ENCODE measurements around the gene C10orf71. TPM values are rescaled to one million over a fixed set of nuclear protein-coding genes. Genes with fewer than 3 reads are reported as not detected.

The C10orf71 gene
- total and polyA plus RNA-seq, 4 donors = under 0.01 to 0.27 (median 0.06) TPM; not detected in 1

GRCh38 chr10:49321021-49321420, 22.1 kb downstream of the C10orf71 start:
- whole genome bisulfite sequencing (ENCODE audit: insufficient coverage) = 50% methylated on average over 1 of the region's 3 CpGs
- peaks cover 3% of the 10 kb centered on the region for H3K4me1 ChIP-seq (ENCODE audit: control insufficient read depth, insufficient read depth, low read length)
- no peak for DNase-seq (ENCODE audit: low read depth in 4 of 6, low spot score in 6 of 6)
- no peaks in the 10 kb centered on the region for H3K9me3 ChIP-seq (ENCODE audit: control insufficient read depth, insufficient read depth, low read length)
- H3K27ac ChIP-seq (ENCODE audit: low read depth, low read length) = no peak overlapping the region
- H3K27me3 ChIP-seq (ENCODE audit: control insufficient read depth, insufficient read depth, low read length) = no peaks in the 10 kb centered on the region
- no peak overlapping the region for H3K4me3 ChIP-seq (ENCODE audit: low read depth, low read length)
- H3K36me3 ChIP-seq (ENCODE audit: control insufficient read depth, insufficient read depth, low read length) = peaks cover under 1% of the 10 kb centered on the region

DNA sequence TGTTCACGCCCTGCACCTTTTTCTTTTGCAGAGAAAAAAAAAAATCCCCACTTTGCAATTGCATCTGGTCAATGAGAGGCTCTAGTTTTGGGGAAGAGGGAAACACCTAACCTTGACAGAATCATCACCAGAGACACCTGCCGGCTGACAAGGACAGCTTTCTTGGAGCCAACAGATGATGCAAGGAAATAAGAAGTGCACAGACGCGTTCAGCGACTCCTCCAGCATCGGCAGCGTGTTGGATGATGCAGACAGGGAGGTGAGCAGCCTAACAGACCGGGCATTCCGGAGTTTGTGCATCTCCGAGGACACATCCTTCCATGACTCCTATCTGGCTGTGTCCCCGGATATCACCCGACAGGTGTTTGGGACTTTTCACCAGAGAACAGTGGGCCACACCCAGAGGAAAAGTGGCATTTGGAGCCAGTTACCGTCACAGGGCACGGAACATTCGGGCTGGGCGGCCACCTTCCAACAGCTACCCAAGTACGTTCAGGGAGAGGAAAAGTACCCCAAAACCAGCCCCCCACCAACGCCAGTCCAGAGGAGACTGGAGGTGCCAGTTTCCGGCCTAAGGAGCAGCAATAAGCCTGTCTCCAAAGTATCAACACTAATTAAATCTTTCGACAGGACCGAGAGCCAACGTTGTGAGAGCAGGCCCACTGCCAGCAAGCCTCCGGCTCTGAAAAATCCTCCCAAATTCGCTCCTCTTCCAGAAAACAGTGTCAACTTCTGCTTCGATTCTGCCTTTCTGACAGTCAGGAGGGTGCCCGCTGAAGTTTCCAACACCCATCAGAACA, 23.6 kb downstream of the C10orf71 start:
- H3K36me3 ChIP-seq (ENCODE audit: control insufficient read depth, insufficient read depth, low read length) = peaks cover 3% of the 10 kb centered on the region
- no peaks in the 10 kb centered on the region for H3K9me3 ChIP-seq (ENCODE audit: control insufficient read depth, insufficient read depth, low read length)
- H3K27me3 ChIP-seq (ENCODE audit: control insufficient read depth, insufficient read depth, low read length) = no peaks in the 10 kb centered on the region
- H3K4me1 ChIP-seq (ENCODE audit: control insufficient read depth, insufficient read depth, low read length) = peaks cover 3% of the 10 kb centered on the region
- H3K27ac ChIP-seq (ENCODE audit: low read depth, low read length) = no peak overlapping the region
- WGBS (ENCODE audit: insufficient coverage) = 88% methylated on average over 21 of the region's 26 CpGs
- H3K4me3 ChIP-seq (ENCODE audit: low read depth, low read length) = no peak overlapping the region
- peak in 1 of 6 donors; percentile 16 for DNase-seq (ENCODE audit: low read depth in 4 of 6, low spot score in 6 of 6)

DNA sequence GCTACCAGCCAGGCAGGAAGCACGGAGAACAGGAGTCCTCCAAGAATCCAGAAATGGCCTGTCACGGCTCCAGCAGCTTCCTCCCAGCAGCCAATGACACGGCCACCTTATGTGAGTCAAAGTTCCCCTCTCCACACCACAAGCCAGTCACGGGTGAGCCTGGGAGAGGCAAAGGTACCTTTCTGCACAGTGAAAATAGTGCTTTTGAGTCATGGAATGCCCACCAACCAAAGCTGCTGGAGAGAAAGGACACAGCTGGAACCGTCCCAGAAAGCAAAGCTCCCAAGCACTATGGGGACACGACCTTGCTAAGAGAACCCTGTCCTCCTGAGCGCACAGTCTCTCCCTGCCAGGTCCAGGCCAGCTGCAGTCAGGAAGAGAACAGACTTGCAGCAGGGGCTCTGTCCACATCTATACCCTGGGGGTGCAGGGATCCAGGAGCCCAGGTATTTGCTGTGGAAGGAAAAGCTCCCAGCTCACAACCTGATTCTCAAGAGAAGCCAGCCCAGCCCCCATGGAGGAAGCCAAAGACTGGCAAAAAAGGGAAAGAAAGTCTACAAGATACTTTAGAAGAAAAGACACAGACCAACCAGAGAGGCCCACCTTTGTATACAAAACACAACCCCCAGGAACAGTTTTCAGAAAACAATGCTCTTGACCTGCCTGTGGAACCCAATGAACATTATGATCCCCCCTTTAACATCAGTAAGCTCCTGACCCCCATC, 24.4 kb downstream of the C10orf71 start:
- no peak overlapping the region for H3K27ac ChIP-seq (ENCODE audit: low read depth, low read length)
- H3K27me3 ChIP-seq (ENCODE audit: control insufficient read depth, insufficient read depth, low read length) = no peaks in the 10 kb centered on the region
- H3K9me3 ChIP-seq (ENCODE audit: control insufficient read depth, insufficient read depth, low read length) = no peaks in the 10 kb centered on the region
- no peak overlapping the region for H3K4me3 ChIP-seq (ENCODE audit: low read depth, low read length)
- WGBS (ENCODE audit: insufficient coverage) = 60% methylated on average over 5 of the region's 7 CpGs
- peaks cover 3% of the 10 kb centered on the region for H3K4me1 ChIP-seq (ENCODE audit: control insufficient read depth, insufficient read depth, low read length)
- H3K36me3 ChIP-seq (ENCODE audit: control insufficient read depth, insufficient read depth, low read length) = peaks cover 3% of the 10 kb centered on the region
- no peak for DNase-seq (ENCODE audit: low read depth in 4 of 6, low spot score in 6 of 6)

DNA sequence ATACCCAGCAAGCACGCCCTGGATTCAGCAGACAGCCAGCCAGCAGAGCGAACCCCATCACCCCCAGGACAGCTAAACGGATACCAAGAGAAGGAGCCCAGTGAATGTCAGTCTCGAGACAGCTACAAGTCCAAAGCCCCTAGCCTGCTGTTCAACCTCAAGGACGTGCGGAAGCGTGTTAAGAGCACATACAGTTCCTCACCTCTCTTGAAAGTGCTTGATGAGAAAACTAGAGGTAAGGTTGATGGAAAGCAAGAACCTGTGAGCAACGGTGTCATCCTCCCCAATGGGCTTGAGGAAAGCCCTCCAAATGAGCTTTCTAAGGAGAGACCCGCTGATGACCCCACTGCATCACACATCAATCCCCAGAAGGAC, 24.9 kb downstream of the C10orf71 start:
- no peak overlapping the region for H3K4me3 ChIP-seq (ENCODE audit: low read depth, low read length)
- peaks cover 3% of the 10 kb centered on the region for H3K36me3 ChIP-seq (ENCODE audit: control insufficient read depth, insufficient read depth, low read length)
- H3K9me3 ChIP-seq (ENCODE audit: control insufficient read depth, insufficient read depth, low read length) = no peaks in the 10 kb centered on the region
- no peak overlapping the region for H3K27ac ChIP-seq (ENCODE audit: low read depth, low read length)
- no peak for DNase-seq (ENCODE audit: low read depth in 4 of 6, low spot score in 6 of 6)
- H3K27me3 ChIP-seq (ENCODE audit: control insufficient read depth, insufficient read depth, low read length) = no peaks in the 10 kb centered on the region
- H3K4me1 ChIP-seq (ENCODE audit: control insufficient read depth, insufficient read depth, low read length) = no peaks in the 10 kb centered on the region
- 80% methylated on average over 1 of the region's 9 CpGs for WGBS (ENCODE audit: insufficient coverage)

DNA sequence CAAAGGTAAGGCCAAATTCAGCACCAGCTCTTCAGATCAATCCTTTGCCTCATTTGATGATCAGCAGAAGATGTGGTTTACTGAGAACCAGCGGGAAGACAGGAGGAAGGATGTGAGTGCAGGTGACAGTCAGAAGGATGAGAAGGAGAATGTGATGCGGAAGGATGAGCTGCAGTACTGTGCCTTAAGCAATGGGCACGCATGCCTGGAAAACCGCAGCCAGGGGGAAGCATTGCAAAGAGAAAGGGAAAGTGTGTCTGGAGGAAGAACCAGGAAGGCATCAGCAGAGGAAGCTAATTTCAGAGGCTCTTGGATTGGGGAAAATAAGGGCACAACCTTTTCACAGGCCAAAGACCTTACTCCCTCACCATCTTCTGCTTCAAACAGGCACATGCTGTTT, 25.7 kb downstream of the C10orf71 start:
- WGBS (ENCODE audit: insufficient coverage) = 70% methylated on average over 4 of the region's 4 CpGs
- Histone ChIP-seq H3K4me1 (ENCODE audit: control insufficient read depth, insufficient read depth, low read length) (no peaks in the 10 kb centered on the region), H3K27ac (ENCODE audit: low read depth, low read length) (no peak overlapping the region), H3K9me3 (ENCODE audit: control insufficient read depth, insufficient read depth, low read length) (no peaks in the 10 kb centered on the region), H3K27me3 (ENCODE audit: control insufficient read depth, insufficient read depth, low read length) (no peaks in the 10 kb centered on the region), H3K36me3 (ENCODE audit: control insufficient read depth, insufficient read depth, low read length) (peaks cover 3% of the 10 kb centered on the region), H3K4me3 (ENCODE audit: low read depth, low read length) (no peak overlapping the region)
- DNase-seq (ENCODE audit: low read depth in 4 of 6, low spot score in 6 of 6) = peak in 1 of 6 donors; percentile 28

DNA sequence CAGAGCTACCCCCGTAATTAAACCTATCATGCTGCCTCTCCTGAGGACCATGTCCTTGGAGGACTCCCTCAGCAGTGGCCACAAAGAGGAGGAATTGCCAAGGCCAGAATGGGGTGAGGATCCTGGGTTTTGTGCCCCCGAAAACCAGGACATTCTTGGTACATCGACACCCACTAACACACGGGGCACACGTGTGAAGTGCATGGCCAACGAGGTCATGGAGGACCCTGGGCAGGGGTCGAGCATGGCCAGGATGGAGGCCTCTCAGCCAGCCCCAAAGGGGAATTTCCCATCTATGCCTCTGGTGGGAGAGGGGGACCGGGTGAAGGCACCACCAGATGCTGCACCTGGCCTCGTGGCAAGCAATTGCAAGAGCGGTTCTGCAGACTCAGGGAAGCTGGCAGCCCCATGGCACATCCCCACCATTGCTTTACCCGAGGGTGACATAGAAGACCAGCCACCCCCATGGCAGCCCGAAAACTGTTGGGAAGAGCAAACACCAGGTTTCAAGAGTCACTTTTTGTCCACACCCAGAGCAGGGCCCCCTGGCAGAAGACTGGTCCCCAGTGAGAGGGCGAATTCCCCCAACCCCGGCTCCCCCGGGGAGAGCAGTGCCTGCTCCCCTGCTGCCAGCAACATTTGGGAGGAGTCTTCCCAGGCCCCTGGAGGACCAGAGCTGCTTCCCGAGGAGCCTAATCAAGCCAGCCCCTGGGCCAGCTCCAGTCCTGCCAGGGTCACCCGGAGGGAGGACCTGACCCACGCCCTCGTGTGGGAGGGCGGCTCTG, 26.4 kb downstream of the C10orf71 start:
- 86% methylated on average over 20 of the region's 20 CpGs for WGBS (ENCODE audit: insufficient coverage)
- H3K9me3 ChIP-seq (ENCODE audit: control insufficient read depth, insufficient read depth, low read length) = no peaks in the 10 kb centered on the region
- H3K27ac ChIP-seq (ENCODE audit: low read depth, low read length) = no peak overlapping the region
- peaks cover 3% of the 10 kb centered on the region for H3K36me3 ChIP-seq (ENCODE audit: control insufficient read depth, insufficient read depth, low read length)
- no peak for DNase-seq (ENCODE audit: low read depth in 4 of 6, low spot score in 6 of 6)
- no peak overlapping the region for H3K4me3 ChIP-seq (ENCODE audit: low read depth, low read length)
- H3K27me3 ChIP-seq (ENCODE audit: control insufficient read depth, insufficient read depth, low read length) = no peaks in the 10 kb centered on the region
- H3K4me1 ChIP-seq (ENCODE audit: control insufficient read depth, insufficient read depth, low read length) = no peaks in the 10 kb centered on the region

- no peaks in the 10 kb centered on the region for H3K27me3 ChIP-seq (ENCODE audit: control insufficient read depth, insufficient read depth, low read length)
- H3K4me1 ChIP-seq (ENCODE audit: control insufficient read depth, insufficient read depth, low read length) = no peaks in the 10 kb centered on the region
- no peaks in the 10 kb centered on the region for H3K9me3 ChIP-seq (ENCODE audit: control insufficient read depth, insufficient read depth, low read length)
- 93% methylated on average over 45 of the region's 48 CpGs for WGBS (ENCODE audit: insufficient coverage)
- DNase-seq (ENCODE audit: low read depth in 4 of 6, low spot score in 6 of 6) = no peak
- peaks cover 3% of the 10 kb centered on the region for H3K36me3 ChIP-seq (ENCODE audit: control insufficient read depth, insufficient read depth, low read length)
- H3K27ac ChIP-seq (ENCODE audit: low read depth, low read length) = no peak overlapping the region
- H3K4me3 ChIP-seq (ENCODE audit: low read depth, low read length) = no peak overlapping the region
These were observed 27.2 kb downstream of the C10orf71 start for GRCh38 chr10:49325916-49326783.

- Histone ChIP-seq H3K9me3 (ENCODE audit: control insufficient read depth, insufficient read depth, low read length) (no peaks in the 10 kb centered on the region), H3K4me3 (ENCODE audit: low read depth, low read length) (no peak overlapping the region), H3K36me3 (ENCODE audit: control insufficient read depth, insufficient read depth, low read length) (peaks cover 3% of the 10 kb centered on the region), H3K27ac (ENCODE audit: low read depth, low read length) (no peak overlapping the region), H3K4me1 (ENCODE audit: control insufficient read depth, insufficient read depth, low read length) (no peaks in the 10 kb centered on the region), H3K27me3 (ENCODE audit: control insufficient read depth, insufficient read depth, low read length) (no peaks in the 10 kb centered on the region)
- 95% methylated on average over 7 of the region's 8 CpGs for WGBS (ENCODE audit: insufficient coverage)
- no peak for DNase-seq (ENCODE audit: low read depth in 4 of 6, low spot score in 6 of 6)
These were observed 28.3 kb downstream of the C10orf71 start for GRCh38 chr10:49327036-49327813.
